GM19035 (cell line): Measurements from ENCODE around the gene KLC4.
A peak's percentile ranks its signal among the peaks of the same experiment; 100 is the strongest.

Source experiments
- ATAC-seq: cut with Tn5 transposase; IDR thresholded peaks from one replicate; pipeline ENCODE4 v1.9.1; 2021; ENCODE audit not compliant: unreplicated experiment

The KLC4 gene

GRCh38 chr6:43059168-43060033 lies at the start of gene KLC4, which contains the start of gene MRPL2:
Gene KLC4 (plus strand): TSS chr6:43059631. CDS start chr6:43061336, 1,705 bp downstream.
Gene MRPL2 (minus strand): TSS chr6:43059434. CDS start chr6:43059381, 53 bp downstream.
- ATAC-seq = peak; percentile 90

GRCh38 chr6:43011207-43011606 lies 48.2 kb upstream of the KLC4 start:
- ATAC-seq = no peak

GRCh38 chr6:43012364-43012763 lies 47.1 kb upstream of the KLC4 start:
- ATAC-seq = no peak

GRCh38 chr6:43013097-43013842 lies 46.2 kb upstream of the KLC4 start:
- no peak for ATAC-seq

GRCh38 chr6:43013843-43014433 lies 45.5 kb upstream of the KLC4 start, which contains the start of the genes KLHDC3 and MEA1:
Gene KLHDC3 (plus strand): TSS chr6:43014249. CDS start chr6:43017193, 2,944 bp downstream.
Gene MEA1 (minus strand): TSS chr6:43013946. CDS start chr6:43013813, 133 bp downstream.
- ATAC-seq = peak; percentile 90

GRCh38 chr6:43014434-43014909 lies 45.0 kb upstream of the KLC4 start:
- ATAC-seq = peak; percentile 3

- no peak for ATAC-seq
Observed at GRCh38 chr6:43016176-43016942, 43.1 kb upstream of the KLC4 start.

GRCh38 chr6:43016943-43017334 lies 42.5 kb upstream of the KLC4 start:
- no peak for ATAC-seq

- no peak for ATAC-seq
Observed at GRCh38 chr6:43019152-43019551, 40.3 kb upstream of the KLC4 start.

GRCh38 chr6:43020052-43020705 lies 39.3 kb upstream of the KLC4 start:
- ATAC-seq = no peak

- ATAC-seq = no peak
Observed at GRCh38 chr6:43020847-43021246, 38.6 kb upstream of the KLC4 start.

- peak; percentile 83 for ATAC-seq
Observed at GRCh38 chr6:43021270-43022047, 38.0 kb upstream of the KLC4 start, which contains the start of gene RRP36. Gene RRP36 (plus strand): TSS chr6:43021623. CDS start chr6:43021655, 32 bp downstream.

GRCh38 chr6:43024436-43024835 lies 35.0 kb upstream of the KLC4 start:
- ATAC-seq = no peak

- ATAC-seq = no peak
Observed at GRCh38 chr6:43026365-43026764, 33.1 kb upstream of the KLC4 start.

- ATAC-seq = no peak
Observed at GRCh38 chr6:43029120-43029519, 30.3 kb upstream of the KLC4 start.

- ATAC-seq = no peak
Observed at GRCh38 chr6:43032326-43032725, 27.1 kb upstream of the KLC4 start.

GRCh38 chr6:43033496-43034189 lies 25.8 kb upstream of the KLC4 start:
- ATAC-seq = no peak

GRCh38 chr6:43034190-43034525 lies 25.3 kb upstream of the KLC4 start:
- no peak for ATAC-seq
